Umbilical cord (tissue), 1 donor: ENCODE data around the gene XG. TPM values are rescaled to one million over a fixed set of nuclear protein-coding genes. Genes with fewer than 3 reads are reported as not detected.

Experiments used
- total RNA-seq: library from RNA; depleted of rRNA; stranded (reverse); fragments of >200 nt; gene quantifications from one replicate; pipeline ENCODE4 v1.2.3, GENCODE V29; 2014; ENCODE audit warnings: low replicate concordance; ENCODE audit not compliant: insufficient read depth

XG gene
- total RNA-seq, 1 donor from 2014 or later, result 4.8 TPM

Other genes with a start within 250 kb of the XG start
- gene CD99, start 60.7 kb upstream of the XG start, total RNA-seq, result 226 TPM
- gene GYG2, start 76.9 kb downstream of the XG start, total RNA-seq, result 9.6 TPM
- 22.9 TPM for gene ARSD, start 177.3 kb downstream of the XG start, total RNA-seq